ENCODE results near the gene LY6G6D. TPM values are rescaled to one million over a fixed set of nuclear protein-coding genes. Genes with fewer than 3 reads are reported as not detected.

Gene LY6G6D
- total RNA-seq, 1 experiment from 2014 or later: not detected

DNA sequence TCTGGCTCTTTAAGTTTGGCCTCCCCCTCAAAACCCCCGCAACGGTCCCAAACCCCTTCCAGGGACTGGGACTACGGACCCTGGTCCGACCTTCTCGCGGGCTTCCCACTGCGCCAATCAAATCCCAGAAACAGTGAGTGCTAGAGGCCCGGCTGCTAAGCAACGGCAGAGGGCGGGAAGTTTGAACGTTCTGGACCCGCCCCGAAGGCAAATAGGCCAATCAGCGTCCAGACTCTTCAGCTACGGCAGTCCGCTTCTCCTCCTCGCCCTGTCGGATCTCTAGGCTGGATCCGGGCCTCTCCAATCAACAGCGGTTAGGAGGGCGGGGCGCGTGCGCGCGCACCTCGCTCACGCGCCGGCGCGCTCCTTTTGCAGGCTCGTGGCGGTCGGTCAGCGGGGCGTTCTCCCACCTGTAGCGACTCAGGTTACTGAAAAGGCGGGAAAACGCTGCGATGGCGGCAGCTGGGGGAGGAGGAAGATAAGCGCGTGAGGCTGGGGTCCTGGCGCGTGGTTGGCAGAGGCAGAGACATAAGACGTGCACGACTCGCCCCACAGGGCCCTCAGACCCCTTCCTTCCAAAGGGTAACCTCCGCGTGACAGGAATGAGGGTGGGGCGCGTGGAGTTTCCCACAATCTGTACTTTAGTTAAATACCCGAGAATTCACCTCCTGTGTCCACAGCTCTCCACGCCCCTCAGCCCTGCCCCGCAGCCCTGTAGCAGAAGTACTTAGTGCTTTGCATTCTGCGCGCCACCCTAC lies 24.7 kb downstream of the LY6G6D start, which contains the start of gene MSH5 (continued):
- TF ChIP-seq, protein P1, sequence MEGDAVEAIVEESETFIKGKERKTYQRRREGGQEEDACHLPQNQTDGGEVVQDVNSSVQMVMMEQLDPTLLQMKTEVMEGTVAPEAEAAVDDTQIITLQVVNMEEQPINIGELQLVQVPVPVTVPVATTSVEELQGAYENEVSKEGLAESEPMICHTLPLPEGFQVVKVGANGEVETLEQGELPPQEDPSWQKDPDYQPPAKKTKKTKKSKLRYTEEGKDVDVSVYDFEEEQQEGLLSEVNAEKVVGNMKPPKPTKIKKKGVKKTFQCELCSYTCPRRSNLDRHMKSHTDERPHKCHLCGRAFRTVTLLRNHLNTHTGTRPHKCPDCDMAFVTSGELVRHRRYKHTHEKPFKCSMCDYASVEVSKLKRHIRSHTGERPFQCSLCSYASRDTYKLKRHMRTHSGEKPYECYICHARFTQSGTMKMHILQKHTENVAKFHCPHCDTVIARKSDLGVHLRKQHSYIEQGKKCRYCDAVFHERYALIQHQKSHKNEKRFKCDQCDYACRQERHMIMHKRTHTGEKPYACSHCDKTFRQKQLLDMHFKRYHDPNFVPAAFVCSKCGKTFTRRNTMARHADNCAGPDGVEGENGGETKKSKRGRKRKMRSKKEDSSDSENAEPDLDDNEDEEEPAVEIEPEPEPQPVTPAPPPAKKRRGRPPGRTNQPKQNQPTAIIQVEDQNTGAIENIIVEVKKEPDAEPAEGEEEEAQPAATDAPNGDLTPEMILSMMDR (IDR thresholded peaks at IDR 0.05): no peak
- TF ChIP-seq ETV6 (CRISPR knock-in tag; IDR thresholded peaks at IDR 0.05) (peak; percentile 96), ZNF121 (CRISPR knock-in tag; IDR thresholded peaks at IDR 0.05) (no peak; the same call in 1 of the 2 replicates), OVOL2 (CRISPR knock-in tag; IDR thresholded peaks at IDR 0.05; ENCODE audit: borderline replicate concordance) (no peak), SMAD3 (CRISPR knock-in tag; IDR thresholded peaks at IDR 0.05; ENCODE audit: borderline replicate concordance) (peak; percentile 99), GRHL2 (CRISPR knock-in tag; IDR thresholded peaks at IDR 0.05; ENCODE audit: insufficient replicate concordance, severe bottlenecking) (no peak), ZNF232 (CRISPR knock-in tag; IDR thresholded peaks at IDR 0.05) (peak; percentile 98), JUN (CRISPR knock-in tag; IDR thresholded peaks at IDR 0.05) (peak; percentile 97), KAT7 (CRISPR knock-in tag; IDR thresholded peaks at IDR 0.05; ENCODE audit: borderline replicate concordance) (no peak), ZBTB21 (CRISPR knock-in tag; IDR thresholded peaks at IDR 0.05; ENCODE audit: borderline replicate concordance) (no peak), ZNF671 (CRISPR knock-in tag; IDR thresholded peaks at IDR 0.05) (no peak), PRRX2 (CRISPR knock-in tag; IDR thresholded peaks at IDR 0.05) (no peak), ZNF219 (CRISPR knock-in tag; IDR thresholded peaks at IDR 0.05; ENCODE audit: borderline replicate concordance) (peak; percentile 80; the same call in 1 of the 2 replicates), CREB1 (CRISPR knock-in tag; IDR thresholded peaks at IDR 0.05) (peak; percentile 93), FOXJ3 (CRISPR knock-in tag; IDR thresholded peaks at IDR 0.05; ENCODE audit: borderline replicate concordance) (peak; percentile 87), ZNF263 (CRISPR knock-in tag; IDR thresholded peaks at IDR 0.05; ENCODE audit: low read depth) (0 out of 2 replicates have a peak, but pooled peaks have one; percentile 35), TEAD4 (CRISPR knock-in tag; IDR thresholded peaks at IDR 0.05) (peak; percentile 89)
- TF ChIP-seq, protein P2, sequence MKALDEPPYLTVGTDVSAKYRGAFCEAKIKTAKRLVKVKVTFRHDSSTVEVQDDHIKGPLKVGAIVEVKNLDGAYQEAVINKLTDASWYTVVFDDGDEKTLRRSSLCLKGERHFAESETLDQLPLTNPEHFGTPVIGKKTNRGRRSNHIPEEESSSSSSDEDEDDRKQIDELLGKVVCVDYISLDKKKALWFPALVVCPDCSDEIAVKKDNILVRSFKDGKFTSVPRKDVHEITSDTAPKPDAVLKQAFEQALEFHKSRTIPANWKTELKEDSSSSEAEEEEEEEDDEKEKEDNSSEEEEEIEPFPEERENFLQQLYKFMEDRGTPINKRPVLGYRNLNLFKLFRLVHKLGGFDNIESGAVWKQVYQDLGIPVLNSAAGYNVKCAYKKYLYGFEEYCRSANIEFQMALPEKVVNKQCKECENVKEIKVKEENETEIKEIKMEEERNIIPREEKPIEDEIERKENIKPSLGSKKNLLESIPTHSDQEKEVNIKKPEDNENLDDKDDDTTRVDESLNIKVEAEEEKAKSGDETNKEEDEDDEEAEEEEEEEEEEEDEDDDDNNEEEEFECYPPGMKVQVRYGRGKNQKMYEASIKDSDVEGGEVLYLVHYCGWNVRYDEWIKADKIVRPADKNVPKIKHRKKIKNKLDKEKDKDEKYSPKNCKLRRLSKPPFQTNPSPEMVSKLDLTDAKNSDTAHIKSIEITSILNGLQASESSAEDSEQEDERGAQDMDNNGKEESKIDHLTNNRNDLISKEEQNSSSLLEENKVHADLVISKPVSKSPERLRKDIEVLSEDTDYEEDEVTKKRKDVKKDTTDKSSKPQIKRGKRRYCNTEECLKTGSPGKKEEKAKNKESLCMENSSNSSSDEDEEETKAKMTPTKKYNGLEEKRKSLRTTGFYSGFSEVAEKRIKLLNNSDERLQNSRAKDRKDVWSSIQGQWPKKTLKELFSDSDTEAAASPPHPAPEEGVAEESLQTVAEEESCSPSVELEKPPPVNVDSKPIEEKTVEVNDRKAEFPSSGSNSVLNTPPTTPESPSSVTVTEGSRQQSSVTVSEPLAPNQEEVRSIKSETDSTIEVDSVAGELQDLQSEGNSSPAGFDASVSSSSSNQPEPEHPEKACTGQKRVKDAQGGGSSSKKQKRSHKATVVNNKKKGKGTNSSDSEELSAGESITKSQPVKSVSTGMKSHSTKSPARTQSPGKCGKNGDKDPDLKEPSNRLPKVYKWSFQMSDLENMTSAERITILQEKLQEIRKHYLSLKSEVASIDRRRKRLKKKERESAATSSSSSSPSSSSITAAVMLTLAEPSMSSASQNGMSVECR (CRISPR knock-in tag; IDR thresholded peaks at IDR 0.05; ENCODE audit: borderline replicate concordance): peak; percentile 98
- TF ChIP-seq, protein P3, sequence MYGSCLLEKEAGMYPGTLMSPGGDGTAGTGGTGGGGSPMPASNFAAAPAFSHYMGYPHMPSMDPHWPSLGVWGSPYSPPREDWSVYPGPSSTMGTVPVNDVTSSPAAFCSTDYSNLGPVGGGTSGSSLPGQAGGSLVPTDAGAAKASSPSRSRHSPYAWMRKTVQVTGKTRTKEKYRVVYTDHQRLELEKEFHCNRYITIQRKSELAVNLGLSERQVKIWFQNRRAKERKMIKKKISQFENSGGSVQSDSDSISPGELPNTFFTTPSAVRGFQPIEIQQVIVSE (CRISPR knock-in tag; IDR thresholded peaks at IDR 0.05; ENCODE audit: borderline replicate concordance): no peak
- TF ChIP-seq, protein P4, sequence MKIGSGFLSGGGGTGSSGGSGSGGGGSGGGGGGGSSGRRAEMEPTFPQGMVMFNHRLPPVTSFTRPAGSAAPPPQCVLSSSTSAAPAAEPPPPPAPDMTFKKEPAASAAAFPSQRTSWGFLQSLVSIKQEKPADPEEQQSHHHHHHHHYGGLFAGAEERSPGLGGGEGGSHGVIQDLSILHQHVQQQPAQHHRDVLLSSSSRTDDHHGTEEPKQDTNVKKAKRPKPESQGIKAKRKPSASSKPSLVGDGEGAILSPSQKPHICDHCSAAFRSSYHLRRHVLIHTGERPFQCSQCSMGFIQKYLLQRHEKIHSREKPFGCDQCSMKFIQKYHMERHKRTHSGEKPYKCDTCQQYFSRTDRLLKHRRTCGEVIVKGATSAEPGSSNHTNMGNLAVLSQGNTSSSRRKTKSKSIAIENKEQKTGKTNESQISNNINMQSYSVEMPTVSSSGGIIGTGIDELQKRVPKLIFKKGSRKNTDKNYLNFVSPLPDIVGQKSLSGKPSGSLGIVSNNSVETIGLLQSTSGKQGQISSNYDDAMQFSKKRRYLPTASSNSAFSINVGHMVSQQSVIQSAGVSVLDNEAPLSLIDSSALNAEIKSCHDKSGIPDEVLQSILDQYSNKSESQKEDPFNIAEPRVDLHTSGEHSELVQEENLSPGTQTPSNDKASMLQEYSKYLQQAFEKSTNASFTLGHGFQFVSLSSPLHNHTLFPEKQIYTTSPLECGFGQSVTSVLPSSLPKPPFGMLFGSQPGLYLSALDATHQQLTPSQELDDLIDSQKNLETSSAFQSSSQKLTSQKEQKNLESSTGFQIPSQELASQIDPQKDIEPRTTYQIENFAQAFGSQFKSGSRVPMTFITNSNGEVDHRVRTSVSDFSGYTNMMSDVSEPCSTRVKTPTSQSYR (CRISPR knock-in tag; IDR thresholded peaks at IDR 0.05): peak; percentile 97
- TF ChIP-seq, protein P5, sequence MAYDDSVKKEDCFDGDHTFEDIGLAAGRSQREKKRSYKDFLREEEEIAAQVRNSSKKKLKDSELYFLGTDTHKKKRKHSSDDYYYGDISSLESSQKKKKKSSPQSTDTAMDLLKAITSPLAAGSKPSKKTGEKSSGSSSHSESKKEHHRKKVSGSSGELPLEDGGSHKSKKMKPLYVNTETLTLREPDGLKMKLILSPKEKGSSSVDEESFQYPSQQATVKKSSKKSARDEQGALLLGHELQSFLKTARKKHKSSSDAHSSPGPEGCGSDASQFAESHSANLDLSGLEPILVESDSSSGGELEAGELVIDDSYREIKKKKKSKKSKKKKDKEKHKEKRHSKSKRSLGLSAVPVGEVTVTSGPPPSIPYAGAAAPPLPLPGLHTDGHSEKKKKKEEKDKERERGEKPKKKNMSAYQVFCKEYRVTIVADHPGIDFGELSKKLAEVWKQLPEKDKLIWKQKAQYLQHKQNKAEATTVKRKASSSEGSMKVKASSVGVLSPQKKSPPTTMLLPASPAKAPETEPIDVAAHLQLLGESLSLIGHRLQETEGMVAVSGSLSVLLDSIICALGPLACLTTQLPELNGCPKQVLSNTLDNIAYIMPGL (CRISPR knock-in tag; IDR thresholded peaks at IDR 0.05): peak; percentile 73; the same call in 1 of the 2 replicates
- TF ChIP-seq, protein P6, sequence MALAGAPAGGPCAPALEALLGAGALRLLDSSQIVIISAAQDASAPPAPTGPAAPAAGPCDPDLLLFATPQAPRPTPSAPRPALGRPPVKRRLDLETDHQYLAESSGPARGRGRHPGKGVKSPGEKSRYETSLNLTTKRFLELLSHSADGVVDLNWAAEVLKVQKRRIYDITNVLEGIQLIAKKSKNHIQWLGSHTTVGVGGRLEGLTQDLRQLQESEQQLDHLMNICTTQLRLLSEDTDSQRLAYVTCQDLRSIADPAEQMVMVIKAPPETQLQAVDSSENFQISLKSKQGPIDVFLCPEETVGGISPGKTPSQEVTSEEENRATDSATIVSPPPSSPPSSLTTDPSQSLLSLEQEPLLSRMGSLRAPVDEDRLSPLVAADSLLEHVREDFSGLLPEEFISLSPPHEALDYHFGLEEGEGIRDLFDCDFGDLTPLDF (CRISPR knock-in tag; IDR thresholded peaks at IDR 0.05): peak; percentile 81; the same call in 1 of the 2 replicates
- TF ChIP-seq, protein P7, sequence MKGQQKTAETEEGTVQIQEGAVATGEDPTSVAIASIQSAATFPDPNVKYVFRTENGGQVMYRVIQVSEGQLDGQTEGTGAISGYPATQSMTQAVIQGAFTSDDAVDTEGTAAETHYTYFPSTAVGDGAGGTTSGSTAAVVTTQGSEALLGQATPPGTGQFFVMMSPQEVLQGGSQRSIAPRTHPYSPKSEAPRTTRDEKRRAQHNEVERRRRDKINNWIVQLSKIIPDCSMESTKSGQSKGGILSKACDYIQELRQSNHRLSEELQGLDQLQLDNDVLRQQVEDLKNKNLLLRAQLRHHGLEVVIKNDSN (CRISPR knock-in tag; IDR thresholded peaks at IDR 0.05): peak; percentile 85
- TF ChIP-seq, protein P8, sequence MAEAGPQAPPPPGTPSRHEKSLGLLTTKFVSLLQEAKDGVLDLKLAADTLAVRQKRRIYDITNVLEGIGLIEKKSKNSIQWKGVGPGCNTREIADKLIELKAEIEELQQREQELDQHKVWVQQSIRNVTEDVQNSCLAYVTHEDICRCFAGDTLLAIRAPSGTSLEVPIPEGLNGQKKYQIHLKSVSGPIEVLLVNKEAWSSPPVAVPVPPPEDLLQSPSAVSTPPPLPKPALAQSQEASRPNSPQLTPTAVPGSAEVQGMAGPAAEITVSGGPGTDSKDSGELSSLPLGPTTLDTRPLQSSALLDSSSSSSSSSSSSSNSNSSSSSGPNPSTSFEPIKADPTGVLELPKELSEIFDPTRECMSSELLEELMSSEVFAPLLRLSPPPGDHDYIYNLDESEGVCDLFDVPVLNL (CRISPR knock-in tag; IDR thresholded peaks at IDR 0.05; ENCODE audit: borderline replicate concordance, low read depth): peak; percentile 96

Measured in WTC11 (cell line).